HG03060 (cell line): ENCODE measurements around the gene PACRG.

ENCODE experiments used
- ATAC-seq: cut with Tn5 transposase; IDR thresholded peaks from one replicate; pipeline ENCODE4 v1.9.1; 2021; ENCODE audit warnings: low read depth, moderate number of reproducible peaks; ENCODE audit not compliant: unreplicated experiment

Gene PACRG

GRCh38 chr6:163062790-163063189, 335.0 kb downstream of the PACRG start:
- no peak for ATAC-seq

DNA sequence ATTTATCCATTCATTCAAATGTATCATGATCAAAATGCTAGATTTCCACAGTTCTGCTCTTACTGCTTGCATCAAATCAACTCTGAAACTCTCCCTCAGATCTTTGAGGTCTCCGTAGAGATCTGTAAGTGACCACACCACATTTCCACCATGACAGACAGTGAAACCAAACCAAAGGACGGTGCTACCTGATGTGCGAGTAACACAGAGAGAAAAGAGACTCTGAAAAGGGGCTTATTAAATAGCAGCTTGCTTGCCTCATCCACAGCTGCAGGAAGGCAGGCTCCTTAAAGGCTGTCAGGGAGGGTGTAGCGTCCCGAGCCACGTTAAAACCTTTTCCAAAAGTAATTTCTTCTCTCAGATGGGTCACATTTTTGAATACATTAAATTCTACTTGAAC, 335.8 kb downstream of the PACRG start:
- ATAC-seq, result no peak

- no peak for ATAC-seq
Measured at GRCh38 chr6:163064397-163064796, 336.6 kb downstream of the PACRG start.

GRCh38 chr6:163066200-163066599, 338.4 kb downstream of the PACRG start:
- ATAC-seq, result no peak

- ATAC-seq, result no peak
Measured at GRCh38 chr6:163077134-163077533, 349.4 kb downstream of the PACRG start.

GRCh38 chr6:163078712-163079111, 350.9 kb downstream of the PACRG start:
- no peak for ATAC-seq

GRCh38 chr6:163080228-163080627, 352.5 kb downstream of the PACRG start:
- ATAC-seq, result no peak

DNA sequence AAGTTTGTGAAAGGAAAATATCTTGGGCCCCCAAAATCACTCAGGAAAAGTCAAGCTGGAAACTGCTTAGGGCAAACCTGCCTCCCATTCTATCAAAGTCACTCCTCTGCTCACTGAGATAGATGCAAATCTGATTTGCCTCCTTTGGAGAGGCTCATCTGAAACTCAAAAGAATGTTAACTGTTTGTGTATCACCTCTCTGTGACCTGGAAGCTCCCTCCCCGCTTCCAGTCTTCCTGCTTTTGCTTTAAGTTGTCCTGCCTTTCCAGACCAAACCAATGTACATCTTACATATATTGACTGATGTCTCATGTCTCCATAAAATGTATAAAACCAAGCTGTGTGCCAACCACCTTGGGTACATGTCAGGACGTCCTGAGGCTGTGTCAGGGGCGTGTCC, 355.4 kb downstream of the PACRG start:
- no peak for ATAC-seq

DNA sequence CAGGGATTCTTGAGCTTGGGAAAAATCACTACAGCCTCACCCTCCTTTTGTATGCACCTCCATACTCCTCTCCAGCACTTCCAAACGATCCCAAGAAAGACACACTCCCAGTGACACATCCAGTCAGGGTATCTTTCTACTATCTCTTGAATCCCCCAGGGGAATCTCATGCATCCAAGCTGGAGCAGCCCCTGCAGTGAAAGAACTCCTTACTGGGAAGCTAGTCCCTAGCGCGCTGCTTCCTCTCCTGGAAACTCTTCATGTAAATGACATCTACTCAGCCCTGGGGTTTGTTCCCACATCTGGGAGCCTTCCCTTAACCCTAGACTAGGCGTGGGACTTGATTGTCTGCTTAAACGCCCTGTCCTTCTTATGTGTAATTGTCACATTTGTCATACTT, 357.7 kb downstream of the PACRG start:
- ATAC-seq, result no peak

- ATAC-seq, result no peak
Measured at GRCh38 chr6:163085861-163086623, 358.3 kb downstream of the PACRG start.

- ATAC-seq, result no peak
Measured at GRCh38 chr6:163086624-163086920, 358.8 kb downstream of the PACRG start.

DNA sequence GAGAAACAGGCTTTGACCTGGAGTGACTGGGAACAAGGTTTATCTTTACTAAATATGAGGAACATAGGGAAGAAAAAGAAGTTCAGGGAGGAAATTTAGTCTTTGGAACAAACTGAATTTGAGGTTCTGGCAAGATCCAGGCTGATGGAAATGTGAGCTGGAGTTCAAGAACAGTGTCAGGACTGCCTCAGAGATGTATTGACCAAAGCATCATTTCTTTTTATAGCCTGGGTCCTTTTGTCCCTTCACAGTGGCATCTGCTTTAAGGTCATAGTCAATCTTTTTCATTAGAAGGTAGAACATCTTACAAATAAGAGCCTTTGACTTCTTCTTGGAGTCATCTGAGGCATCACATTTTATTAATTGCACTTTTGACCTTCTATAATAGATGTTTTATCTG, 360.2 kb downstream of the PACRG start:
- ATAC-seq, result no peak

GRCh38 chr6:163092876-163093275, 365.1 kb downstream of the PACRG start:
- ATAC-seq, result no peak

- no peak for ATAC-seq
Measured at GRCh38 chr6:163094881-163095280, 367.1 kb downstream of the PACRG start.

GRCh38 chr6:163095401-163095800, 367.6 kb downstream of the PACRG start:
- no peak for ATAC-seq

GRCh38 chr6:163098827-163099479, 371.2 kb downstream of the PACRG start:
- ATAC-seq, result no peak

- ATAC-seq, result no peak
Measured at GRCh38 chr6:163099621-163100171, 371.9 kb downstream of the PACRG start.

GRCh38 chr6:163100259-163100658, 372.5 kb downstream of the PACRG start:
- no peak for ATAC-seq

DNA sequence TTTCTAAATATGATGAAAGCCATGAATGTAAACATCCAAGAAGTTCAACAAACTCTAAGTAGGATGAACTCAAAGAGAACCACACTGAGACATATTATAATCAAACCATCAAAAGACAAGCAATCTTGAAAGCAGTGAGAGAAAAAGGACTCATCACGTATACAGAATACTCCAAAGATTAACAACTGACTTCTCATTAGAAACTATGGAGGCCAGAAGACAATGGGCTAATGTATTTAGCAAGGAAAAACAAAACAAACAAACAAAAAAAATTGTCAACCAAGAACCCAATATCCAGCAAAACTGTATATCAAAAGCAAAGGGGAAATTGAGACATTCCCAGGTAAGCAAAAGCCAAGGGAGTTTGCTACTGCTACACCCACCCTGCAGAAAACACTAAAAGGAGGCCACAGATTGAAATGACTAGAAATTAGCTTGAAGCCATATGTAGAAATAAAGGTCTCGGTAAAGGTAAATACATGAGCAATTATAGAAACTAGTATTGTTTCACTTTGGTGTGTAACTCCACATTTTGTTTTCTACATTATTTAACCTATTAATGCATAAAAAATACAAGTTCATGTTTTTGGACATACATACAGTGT, 385.7 kb downstream of the PACRG start:
- no peak for ATAC-seq

GRCh38 chr6:163118941-163119340, 391.2 kb downstream of the PACRG start:
- ATAC-seq, result no peak

DNA sequence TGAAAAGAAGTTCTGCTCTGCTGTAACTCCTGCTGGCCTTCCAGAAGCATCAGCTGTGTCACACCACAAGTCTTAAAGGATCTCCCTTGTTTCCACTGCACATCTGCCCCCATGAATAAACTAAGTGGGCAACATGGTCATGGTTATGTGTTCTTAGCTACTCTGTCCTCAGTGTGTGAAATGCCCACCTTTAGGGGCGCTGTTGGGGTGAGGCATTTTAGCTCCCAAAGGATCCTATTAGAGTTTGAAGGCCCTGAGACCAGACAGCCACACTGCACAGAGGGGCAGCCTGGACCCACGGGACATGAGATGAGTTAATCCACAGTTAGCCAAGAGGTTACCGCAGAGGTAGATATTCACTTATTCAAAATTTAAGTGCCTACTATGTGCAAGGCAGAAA, 392.4 kb downstream of the PACRG start:
- ATAC-seq, result no peak

DNA sequence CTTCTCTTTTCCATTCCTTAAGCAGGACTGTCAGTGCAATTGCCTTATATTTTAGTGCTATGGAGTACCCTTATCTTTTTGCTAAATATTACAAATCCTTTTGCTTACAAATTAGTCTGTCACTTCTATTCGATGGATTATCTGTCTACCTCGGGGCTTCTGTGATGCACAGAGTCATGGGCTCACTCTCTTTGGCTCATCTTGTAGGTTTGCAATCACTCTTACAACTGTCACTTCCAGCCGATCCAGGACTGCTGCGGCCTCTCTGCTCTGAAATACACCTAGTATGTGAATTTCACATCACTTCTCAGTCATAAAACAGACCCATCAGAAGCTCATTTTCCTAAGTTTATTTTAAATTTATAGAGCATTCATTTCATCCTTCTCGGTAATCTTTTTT, 393.5 kb downstream of the PACRG start:
- ATAC-seq, result no peak
